Gastrocnemius medialis (tissue), 4 donors: Measurements from ENCODE around the gene FRY. TPM values are rescaled to one million over a fixed set of nuclear protein-coding genes. Genes with fewer than 3 reads are reported as not detected.

ENCODE experiments used
- ATAC-seq, 2 donors: fragments of 150-250 bp; one replicate each; pipeline ENCODE4 v1.9.1; 2016
- DNase-seq, 2 donors: peaks; one replicate each; pipeline ENCODE4 v3.0.0-alpha.2; 2019
- H3K27ac ChIP-seq, 4 donors: fragments of 200-600 bp; sonication (generic); 1 replicate in 1 of 4; 2 replicates in 3 of 4; pipeline ENCODE4 v1.5.1; 2016 to 2018; ENCODE audit warnings: mild to moderate bottlenecking in 2 of 4, moderate library complexity in 1 of 4
- H3K27me3 ChIP-seq, 3 donors: fragments of 200-600 bp; sonication (generic) in 2 of 3; 1 replicate in 1 of 3; 2 replicates in 2 of 3; pipeline versions ENCODE4 v1.5.1 to v1.6.0; 2016 to 2019; ENCODE audit warnings: mild to moderate bottlenecking in 1 of 3, moderate library complexity in 1 of 3
- H3K36me3 ChIP-seq, 2 donors: fragments of 200-600 bp; sonication (generic) in 1 of 2; one replicate each; pipeline ENCODE4 v1.5.1; 2017 to 2018
- H3K4me1 ChIP-seq, 2 donors: fragments of 200-600 bp; sonication (generic) in 1 of 2; one replicate each; pipeline ENCODE4 v1.5.1; 2016 to 2017; ENCODE audit warnings: mild to moderate bottlenecking in 2 of 2
- H3K4me3 ChIP-seq, 4 donors: fragments of 200-600 bp; sonication (generic) in 3 of 4; 1 replicate in 1 of 4; 2 replicates in 3 of 4; pipeline ENCODE4 v1.5.1; 2016 to 2019; ENCODE audit warnings: mild to moderate bottlenecking in 2 of 4
- H3K9me3 ChIP-seq, 3 donors: fragments of 200-600 bp; sonication (generic) in 2 of 3; 1 replicate in 1 of 3; 2 replicates in 2 of 3; pipeline ENCODE4 v1.5.1; 2016 to 2019
- POLR2A ChIP-seq, 2 donors: fragments of 450-650 bp; IDR thresholded peaks; one replicate each; pipeline ENCODE4 v1.6.1; 2017; ENCODE audit warnings: antibody characterized with exemption in 2 of 2, mild to moderate bottlenecking in 2 of 2, moderate library complexity in 2 of 2
- in situ Hi-C, 4 donors: fragments of 200-750 bp; cut with MboI; loops; one replicate each; pipeline versions ENCODE4 v1.15.0 to v1.8.0; 2017; ENCODE audit warnings: low sequenced_read_pairs in 4 of 4
- intact Hi-C: fragments of 100-400 bp; cut with DNase I; formaldehyde crosslinking; loops from one replicate; pipeline ENCODE4 v1.15.1; 2023; ENCODE audit warnings: low total_unique reads
- total RNA-seq, 4 donors: library from RNA; depleted of rRNA; stranded (reverse); fragments of >200 nt; gene quantifications; one replicate each; pipeline versions ENCODE4 v1.1.0 to v1.2.3, GENCODE V29; 2016
- TF ChIP-seq, protein P1 (sequence below), 5 experiments: fragments of 450-650 bp in 3 of 5; fragments of 200-600 bp in 2 of 5; sonication (generic) in 2 of 5; IDR thresholded peaks in 4 of 5; conservative IDR thresholded peaks in 1 of 5; 1 replicate in 4 of 5; 2 replicates in 1 of 5; pipeline ENCODE4 v1.5.1; 2016 to 2019; ENCODE audit warnings: antibody characterized with exemption in 5 of 5, mild to moderate bottlenecking in 3 of 5, moderate library complexity in 3 of 5

The FRY gene
- total RNA-seq, 4 donors from 2014 or later = 10.1 to 48.3 (median 21.4) TPM

DNA sequence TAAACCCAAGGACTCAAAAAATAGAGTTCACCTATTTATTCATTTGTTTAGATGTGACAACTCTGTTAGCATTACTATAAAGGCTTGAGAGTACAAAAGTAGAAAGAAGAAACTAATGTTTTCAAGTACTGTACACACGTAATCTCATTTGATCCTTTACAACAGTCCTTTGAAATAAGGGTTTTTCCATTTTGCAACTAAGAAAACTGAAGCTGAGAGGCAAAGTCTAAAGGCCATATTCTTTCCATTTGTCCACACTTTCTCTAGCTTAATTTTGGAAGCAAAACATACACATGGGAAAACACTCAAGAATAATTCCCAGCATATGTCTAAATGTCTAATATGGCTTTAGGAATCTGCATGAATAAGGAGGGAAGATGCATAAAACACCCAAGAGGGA is 249.5 kb downstream of the FRY start:
- in situ Hi-C loops = no loop called here
- intact Hi-C loops = no loop called here
- Histone ChIP-seq H3K4me3 (no peak overlapping the region), H3K36me3 (peaks cover 0 to 58% of the 10 kb centered on the region in 2 donors), H3K9me3 (no peaks in the 10 kb centered on the region), H3K27ac (no peak overlapping the region), H3K4me1 (peaks cover 0 to 13% of the 10 kb centered on the region in 2 donors), H3K27me3 (no peaks in the 10 kb centered on the region)
- DNase-seq = no peak
- no peak for ATAC-seq
- TF ChIP-seq, protein P1, sequence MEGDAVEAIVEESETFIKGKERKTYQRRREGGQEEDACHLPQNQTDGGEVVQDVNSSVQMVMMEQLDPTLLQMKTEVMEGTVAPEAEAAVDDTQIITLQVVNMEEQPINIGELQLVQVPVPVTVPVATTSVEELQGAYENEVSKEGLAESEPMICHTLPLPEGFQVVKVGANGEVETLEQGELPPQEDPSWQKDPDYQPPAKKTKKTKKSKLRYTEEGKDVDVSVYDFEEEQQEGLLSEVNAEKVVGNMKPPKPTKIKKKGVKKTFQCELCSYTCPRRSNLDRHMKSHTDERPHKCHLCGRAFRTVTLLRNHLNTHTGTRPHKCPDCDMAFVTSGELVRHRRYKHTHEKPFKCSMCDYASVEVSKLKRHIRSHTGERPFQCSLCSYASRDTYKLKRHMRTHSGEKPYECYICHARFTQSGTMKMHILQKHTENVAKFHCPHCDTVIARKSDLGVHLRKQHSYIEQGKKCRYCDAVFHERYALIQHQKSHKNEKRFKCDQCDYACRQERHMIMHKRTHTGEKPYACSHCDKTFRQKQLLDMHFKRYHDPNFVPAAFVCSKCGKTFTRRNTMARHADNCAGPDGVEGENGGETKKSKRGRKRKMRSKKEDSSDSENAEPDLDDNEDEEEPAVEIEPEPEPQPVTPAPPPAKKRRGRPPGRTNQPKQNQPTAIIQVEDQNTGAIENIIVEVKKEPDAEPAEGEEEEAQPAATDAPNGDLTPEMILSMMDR (IDR thresholded peaks at IDR 0.05 in 4 of 5, conservative IDR thresholded peaks at IDR 0.05 in 1 of 5) = no peak
- no peak for TF ChIP-seq POLR2A (IDR thresholded peaks at IDR 0.05)

GRCh38 chr13:32282096-32282711 is 250.6 kb downstream of the FRY start:
- DNase-seq = no peak
- Histone ChIP-seq H3K9me3 (no peaks in the 10 kb centered on the region), H3K27ac (no peak overlapping the region), H3K36me3 (peaks cover 0 to 47% of the 10 kb centered on the region in 2 donors), H3K27me3 (no peaks in the 10 kb centered on the region), H3K4me1 (peaks cover 0 to 13% of the 10 kb centered on the region in 2 donors), H3K4me3 (no peak overlapping the region)
- no peak for ATAC-seq
- in situ Hi-C loops = no loop called here
- intact Hi-C loops = no loop called here
- TF ChIP-seq, protein P1 (IDR thresholded peaks at IDR 0.05 in 4 of 5, conservative IDR thresholded peaks at IDR 0.05 in 1 of 5) = no peak
- no peak for TF ChIP-seq POLR2A (IDR thresholded peaks at IDR 0.05)

- intact Hi-C loops = no loop called here
- Histone ChIP-seq H3K27ac (peak overlapping the region; percentile 52 to 66 (median 60)), H3K9me3 (no peaks in the 10 kb centered on the region), H3K4me1 (peaks cover 0 to 13% of the 10 kb centered on the region in 2 donors), H3K4me3 (no peak overlapping the region), H3K36me3 (peaks cover 0 to 28% of the 10 kb centered on the region in 2 donors), H3K27me3 (no peaks in the 10 kb centered on the region)
- in situ Hi-C loops = no loop called here
- peak in 1 of 2 donors; percentile 23 for TF ChIP-seq POLR2A (IDR thresholded peaks at IDR 0.05)
- TF ChIP-seq, protein P1 (IDR thresholded peaks at IDR 0.05 in 4 of 5, conservative IDR thresholded peaks at IDR 0.05 in 1 of 5) = no peak
- no peak for DNase-seq
- peak; percentile 53 to 83 for ATAC-seq
Observed at GRCh38 chr13:32284927-32285632, 253.5 kb downstream of the FRY start.

DNA sequence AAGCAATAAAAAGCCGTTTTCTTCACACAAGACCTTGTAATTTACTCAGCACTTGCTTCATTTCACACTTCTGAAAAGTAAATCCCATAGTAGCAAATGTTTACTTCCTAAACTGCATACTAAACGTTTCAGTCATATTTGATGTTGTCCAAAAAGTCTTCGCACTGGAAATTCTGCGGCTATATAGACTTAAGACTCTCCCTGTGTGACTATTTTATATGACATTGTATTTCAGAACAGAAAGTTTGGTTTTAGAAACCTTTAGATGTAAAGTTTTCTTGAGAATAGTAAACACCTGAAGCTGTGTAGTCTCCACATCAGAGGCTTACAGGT is 254.0 kb downstream of the FRY start:
- intact Hi-C loops = no loop called here
- Histone ChIP-seq H3K4me1 (peaks cover 0 to 13% of the 10 kb centered on the region in 2 donors), H3K36me3 (peaks cover 0 to 33% of the 10 kb centered on the region in 2 donors), H3K27me3 (no peaks in the 10 kb centered on the region), H3K4me3 (no peak overlapping the region), H3K9me3 (no peaks in the 10 kb centered on the region), H3K27ac (peak overlapping the region; percentile 41 to 66 (median 58))
- TF ChIP-seq POLR2A (IDR thresholded peaks at IDR 0.05) = no peak
- TF ChIP-seq, protein P1 (IDR thresholded peaks at IDR 0.05 in 4 of 5, conservative IDR thresholded peaks at IDR 0.05 in 1 of 5) = no peak
- in situ Hi-C loops = no loop called here
- ATAC-seq = no peak
- no peak for DNase-seq
